NCI-H2196 treated with DMSO at 0.1 percent for 48 hours (cell line): ENCODE results near the gene CCDC88C.
"Not testable (repeated sequence)": the region's sequence is repeated elsewhere in the genome, so short reads cannot be mapped to it uniquely, and the experiment has no call there.

Source experiments
- DNase-seq: peaks from one replicate; lab custom pipeline; 2025; ENCODE audit not compliant: unreplicated experiment; lab: John Stamatoyannopoulos, UW

Gene CCDC88C

DNA sequence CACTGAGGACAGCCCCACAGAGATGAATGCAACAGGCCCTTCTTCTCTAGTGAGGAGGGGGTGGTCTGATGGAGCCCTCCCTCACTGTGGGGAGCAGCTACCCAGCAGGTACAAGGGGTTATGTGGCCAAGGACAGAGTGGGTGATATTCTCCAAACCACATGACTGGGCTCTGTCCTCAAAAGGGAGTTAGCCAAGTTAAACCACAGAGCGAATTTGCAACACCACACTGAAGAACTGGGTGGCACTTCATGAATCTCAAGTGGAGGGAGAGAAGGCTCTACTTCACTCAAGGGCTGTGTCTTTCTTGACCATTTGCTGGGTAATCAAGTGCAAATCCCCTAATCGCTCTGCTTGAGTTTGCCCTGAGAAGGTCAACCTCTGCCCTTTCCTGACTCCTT lies 185.6 kb downstream of the CCDC88C start:
- no peak for DNase-seq

DNA sequence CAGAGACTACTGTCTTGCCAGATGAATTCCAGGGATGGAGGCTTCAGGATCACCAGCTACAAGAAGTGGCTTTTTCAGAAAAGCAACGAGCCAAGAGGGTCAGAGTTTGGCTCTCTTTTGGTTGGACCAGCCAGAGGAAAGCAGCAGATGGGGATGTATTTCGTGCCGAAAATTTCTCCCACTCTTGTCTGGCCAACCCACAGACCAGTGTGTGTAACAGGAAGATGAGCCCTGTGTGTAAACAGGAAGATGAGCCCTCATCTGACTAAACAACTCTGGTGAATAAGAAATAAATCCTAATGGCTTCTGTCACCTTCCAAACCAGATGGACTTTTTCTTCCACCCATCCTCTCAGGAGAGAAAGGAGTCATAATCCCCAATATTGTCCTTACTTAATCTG lies 186.2 kb downstream of the CCDC88C start:
- no peak for DNase-seq

DNA sequence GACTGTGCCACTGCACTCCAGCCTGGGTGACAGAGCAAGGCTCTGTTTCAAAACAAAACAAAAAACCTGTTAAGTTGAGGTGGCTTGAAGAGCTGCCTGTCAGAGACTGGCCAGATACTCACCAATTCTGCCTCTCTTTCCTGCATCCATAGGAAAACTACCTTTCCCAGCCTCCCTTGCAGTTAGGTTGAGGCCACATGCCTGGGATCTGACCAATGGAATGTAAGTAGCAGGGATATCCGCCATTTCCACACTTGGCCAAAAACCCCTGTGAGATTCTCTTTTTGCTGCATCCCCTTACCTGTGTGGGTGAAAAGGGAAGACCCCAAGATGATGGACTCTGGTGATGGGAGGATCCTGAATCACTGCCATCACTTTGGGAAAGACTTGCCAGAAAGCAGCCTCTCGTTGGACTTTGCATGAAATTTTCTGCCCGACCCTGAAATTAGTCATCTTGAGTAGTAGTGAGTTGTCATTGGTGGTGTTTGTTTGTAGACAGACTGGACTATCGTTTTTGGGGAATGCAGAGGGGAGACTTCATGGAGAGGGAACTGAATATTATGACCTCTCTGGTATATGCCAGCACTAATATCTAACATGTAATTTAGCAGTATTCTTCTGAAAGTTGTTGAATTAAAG lies 187.1 kb downstream of the CCDC88C start:
- no peak for DNase-seq

DNA sequence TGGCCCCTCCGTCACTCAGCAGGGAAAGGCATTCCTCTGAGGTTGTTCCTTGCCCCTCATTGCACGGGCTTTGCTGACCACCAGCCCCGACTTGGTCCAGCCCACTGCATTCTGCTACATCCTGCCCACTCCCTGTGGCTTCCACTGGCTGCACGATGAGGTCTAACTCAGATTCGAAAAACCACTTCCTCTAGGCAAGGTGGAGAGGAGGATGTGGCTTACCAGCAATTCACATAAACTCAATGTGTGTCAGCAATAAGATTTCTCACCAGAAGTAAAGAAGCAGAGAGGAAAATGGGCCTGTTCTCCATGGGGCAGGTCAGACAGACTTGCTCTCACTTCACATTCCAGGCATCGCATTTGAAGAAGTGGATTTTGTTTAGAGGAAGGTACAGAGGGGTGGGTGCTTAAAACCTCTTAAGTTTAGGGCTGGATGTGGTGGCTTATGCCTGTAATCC lies 187.8 kb downstream of the CCDC88C start:
- DNase-seq = no peak

DNA sequence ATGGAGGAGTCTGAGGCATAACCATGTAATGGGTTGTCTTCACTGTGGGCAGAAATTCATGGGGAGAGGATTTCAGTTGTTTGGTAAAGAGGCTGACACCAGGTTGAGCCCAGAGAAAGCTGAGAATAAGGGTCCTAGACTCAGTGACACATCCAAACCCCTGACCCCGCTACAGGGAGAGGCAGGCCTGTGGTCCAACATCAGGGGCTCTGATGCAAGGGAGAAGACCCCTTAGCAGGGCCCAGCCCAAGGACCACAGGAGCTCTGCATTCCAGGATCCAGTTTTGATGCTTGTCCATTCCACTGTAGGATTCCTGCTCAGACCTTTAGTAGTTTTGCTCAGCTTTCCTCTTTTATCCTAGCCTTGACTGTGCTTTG lies 188.6 kb downstream of the CCDC88C start:
- no peak for DNase-seq

DNA sequence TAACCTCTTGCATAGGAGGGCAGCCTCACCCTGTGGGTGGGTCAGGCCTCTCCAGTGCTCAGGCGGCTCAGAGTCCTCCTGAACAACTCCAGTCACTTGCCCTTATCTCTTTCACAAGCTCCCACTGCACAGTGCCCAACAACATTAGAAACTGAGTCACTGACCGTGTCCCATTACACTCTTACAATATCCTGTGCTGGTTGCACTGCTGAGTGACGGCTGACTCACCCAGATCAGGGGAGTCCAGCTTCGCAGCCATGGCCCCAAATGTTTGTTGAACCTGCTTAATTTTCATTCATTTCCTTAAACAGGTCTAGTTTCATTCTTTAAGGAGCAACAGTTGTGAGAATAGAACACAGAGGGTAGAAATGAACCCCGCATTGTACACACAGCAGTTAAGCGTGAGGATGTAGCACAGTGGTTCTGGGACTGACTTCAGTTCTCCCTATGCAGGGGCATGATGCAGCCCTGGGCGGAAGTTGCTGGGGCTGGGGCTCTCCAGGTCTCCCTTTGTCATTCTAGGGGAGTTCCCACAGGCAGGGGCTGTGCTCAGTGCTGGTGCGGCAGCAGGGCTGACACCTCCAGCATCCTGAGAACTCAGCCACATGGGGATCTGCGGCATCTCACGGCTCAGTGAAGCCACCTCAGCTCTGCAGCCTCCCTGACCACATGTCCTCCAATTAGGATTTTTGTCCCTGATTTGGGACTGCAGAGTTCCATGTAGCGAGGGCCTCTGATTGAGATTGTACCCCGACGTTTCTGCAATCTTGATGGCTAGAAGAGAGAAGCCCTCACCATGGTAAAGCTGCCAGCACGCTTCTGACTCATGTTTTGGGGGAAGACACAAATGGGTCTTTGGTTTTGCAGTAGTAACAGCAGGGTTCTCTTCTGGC lies 189.3 kb downstream of the CCDC88C start:
- DNase-seq = no peak

DNA sequence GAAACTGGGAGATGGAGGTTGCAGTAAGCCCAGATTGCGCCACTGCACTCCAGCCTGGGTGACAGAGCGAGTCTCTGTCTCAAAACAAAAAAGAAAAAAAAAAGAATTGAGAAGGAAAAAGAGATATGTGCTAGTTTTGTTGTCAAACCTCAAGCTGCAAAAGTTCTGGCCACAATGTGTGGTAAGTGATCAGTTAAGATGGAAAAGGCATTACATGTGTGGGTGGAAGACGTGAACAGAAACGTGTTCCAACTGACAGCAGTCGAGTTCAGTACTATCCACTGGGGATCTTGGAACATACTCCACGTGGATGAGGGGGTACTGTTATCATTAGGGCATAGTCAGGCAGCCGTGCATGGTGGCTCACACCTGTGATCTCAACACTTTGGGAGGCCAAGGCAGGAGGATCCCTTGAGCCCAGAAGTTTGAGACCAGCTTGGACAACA lies 190.4 kb downstream of the CCDC88C start:
- DNase-seq = no peak

DNA sequence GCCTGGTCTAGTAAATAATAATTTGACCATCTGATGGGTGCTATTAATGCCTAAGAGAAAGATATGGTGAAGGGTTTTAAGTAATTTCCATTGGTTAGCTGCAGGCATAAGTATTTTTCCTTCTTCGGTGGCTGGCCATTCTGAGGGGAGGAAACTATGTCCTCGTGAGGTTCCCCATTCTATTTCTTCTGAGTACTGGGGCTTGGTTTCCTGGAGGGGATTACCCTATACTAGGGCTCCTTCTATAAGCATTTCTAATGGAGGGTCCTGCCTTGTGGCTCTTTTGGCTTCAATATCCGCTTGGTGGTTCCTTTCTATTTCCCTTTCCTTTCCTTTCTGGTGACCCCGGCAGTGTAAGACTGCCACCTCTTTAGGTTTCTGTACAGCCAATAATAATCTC lies 191.3 kb downstream of the CCDC88C start:
- not testable (repeated sequence) for DNase-seq

DNA sequence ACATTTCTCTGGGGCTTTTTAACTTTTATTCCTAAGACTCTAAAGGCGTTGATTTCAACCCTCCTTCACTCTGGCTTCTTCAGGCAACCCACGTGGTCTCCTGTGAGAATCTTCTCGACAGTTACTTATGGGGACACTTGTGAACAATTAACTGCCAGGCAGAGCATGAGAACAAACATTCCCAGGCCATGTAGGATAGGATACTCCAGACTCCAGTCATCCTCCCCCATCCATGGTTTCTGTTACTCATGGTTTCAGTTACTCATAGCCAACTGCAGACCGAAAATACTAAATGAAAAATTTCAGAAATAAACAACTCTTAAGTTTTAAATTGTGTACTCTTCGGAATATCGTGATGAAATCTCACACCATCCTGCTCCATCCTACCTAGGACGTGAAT lies 192.6 kb downstream of the CCDC88C start:
- DNase-seq = no peak

DNA sequence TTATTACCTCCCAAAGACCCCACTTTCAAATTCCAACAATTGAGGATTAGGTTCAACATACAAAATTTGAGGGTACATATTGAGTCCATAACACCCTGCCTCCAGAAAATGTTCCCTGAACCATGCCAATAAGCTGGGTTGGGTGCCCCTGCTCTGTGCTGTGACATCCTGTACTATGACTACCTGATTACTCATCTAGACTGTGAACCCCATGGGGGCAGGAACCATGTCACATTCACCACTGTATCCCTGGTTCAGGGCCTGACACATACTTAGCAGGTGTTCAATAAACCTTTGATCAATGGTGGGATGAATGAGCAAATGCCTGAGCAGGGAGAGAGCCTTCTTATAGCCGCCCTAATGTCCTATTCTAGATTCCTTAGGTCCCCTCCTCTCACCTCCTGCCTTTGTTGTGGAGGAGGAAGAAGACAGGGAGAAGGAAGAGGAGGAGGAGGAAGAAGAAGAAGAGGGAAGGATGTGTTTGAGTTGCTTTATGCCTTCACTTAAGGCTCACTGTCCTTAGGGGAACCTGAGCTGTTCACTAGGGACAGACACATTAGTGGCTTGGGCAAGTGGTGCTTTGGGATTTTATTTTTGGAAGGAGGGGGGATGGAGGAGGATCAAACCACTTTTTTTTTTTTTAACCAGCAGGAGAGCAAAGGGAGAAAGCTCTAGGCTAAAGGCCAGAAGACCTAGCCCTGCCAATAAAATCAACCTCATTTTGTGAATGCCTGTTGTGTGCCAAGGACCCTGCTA lies 194.4 kb downstream of the CCDC88C start:
- no peak for DNase-seq
